Esophagus squamous epithelium (tissue), 4 donors: ENCODE data around the gene PFKP.

Source experiments
- CTCF ChIP-seq, 6 experiments: fragments of 450-650 bp in 4 of 6; fragments of 200-600 bp in 2 of 6; sonication (generic) in 2 of 6; IDR thresholded peaks; one replicate each; pipeline ENCODE4 v1.5.1; 2016 to 2019; ENCODE audit warnings: antibody characterized with exemption in 6 of 6, mild to moderate bottlenecking in 4 of 6, moderate library complexity in 4 of 6
- POLR2A ChIP-seq, 4 donors: fragments of 450-650 bp; IDR thresholded peaks; one replicate each; pipeline ENCODE4 v1.6.1; 2017; ENCODE audit warnings: antibody characterized with exemption in 4 of 4, mild to moderate bottlenecking in 4 of 4, moderate library complexity in 3 of 4

- no peak for TF ChIP-seq CTCF (IDR thresholded peaks at IDR 0.05)
- TF ChIP-seq POLR2A (IDR thresholded peaks at IDR 0.05) = no peak
These were observed 23.0 kb downstream of the PFKP start for GRCh38 chr10:3090388-3090787.
